PC-9 (cell line): ENCODE results near the gene LIMS1. TPM values are rescaled to one million over a fixed set of nuclear protein-coding genes. Genes with fewer than 3 reads are reported as not detected.
"Not testable (repeated sequence)": the region's sequence is repeated elsewhere in the genome, so short reads cannot be mapped to it uniquely, and the experiment has no call there.

Source experiments
- BruUV-seq: library from RNA; stranded (reverse); fragments of 400-500 nt; replicated peaks from 2 replicates; lab custom pipeline; 2021; lab: Mats Ljungman, UMichigan
- CTCF ChIA-PET: fragments of 300-600 bp; sonication (Branson Sonifier 250); formaldehyde crosslinking; loops from one replicate; lab custom pipeline; 2022; ENCODE audit warnings: antibody characterized with exemption; lab: Charles Lee
- POLR2A ChIA-PET: fragments of 300-600 bp; sonication (Branson Sonifier 250); formaldehyde crosslinking; loops from one replicate; lab custom pipeline; 2022; ENCODE audit warnings: antibody characterized with exemption; ENCODE audit not compliant: unreplicated experiment; lab: Charles Lee
- DNase-seq, 2 experiments: peaks; one replicate each; pipeline versions ENCODE4 v3.0.0 to v3.0.0-alpha.2; 2015 to 2022; ENCODE audit warnings: mixed read lengths in 1 of 2
- H2AFZ ChIP-seq: fragments of 200-600 bp; sonication (generic); 2 replicates; pipeline ENCODE4 v1.8.1; 2017; ENCODE audit warnings: antibody characterized with exemption
- H3F3A ChIP-seq: fragments of 200-600 bp; sonication (generic); 2 replicates; pipeline ENCODE4 v1.8.1; 2017; ENCODE audit warnings: antibody characterized with exemption, mild to moderate bottlenecking, low read depth; ENCODE audit not compliant: insufficient read depth
- H3K27ac ChIP-seq: fragments of 200-600 bp; sonication (generic); 2 replicates; pipeline ENCODE4 v1.6.1; 2016; ENCODE audit warnings: mixed run types
- H3K27me3 ChIP-seq: fragments of 200-600 bp; sonication (generic); 2 replicates; pipeline ENCODE4 v1.6.1; 2016; ENCODE audit warnings: low read depth, mixed run types; ENCODE audit not compliant: insufficient read depth
- H3K36me3 ChIP-seq: fragments of 200-600 bp; sonication (generic); 2 replicates; pipeline ENCODE4 v1.6.1; 2016; ENCODE audit warnings: low read depth, mixed run types
- H3K4me1 ChIP-seq: fragments of 200-600 bp; sonication (generic); replicated peaks from 2 replicates; pipeline ENCODE4 v1.6.1; 2016; ENCODE audit warnings: mixed run types; ENCODE audit not compliant: insufficient read depth
- H3K4me2 ChIP-seq: fragments of 200-600 bp; sonication (generic); 2 replicates; pipeline ENCODE4 v1.6.1; 2017; ENCODE audit warnings: mixed run types
- H3K4me3 ChIP-seq: fragments of 200-600 bp; sonication (generic); 2 replicates; pipeline ENCODE4 v1.6.1; 2016; ENCODE audit warnings: mixed run types
- H3K79me2 ChIP-seq: fragments of 200-600 bp; sonication (generic); 2 replicates; pipeline ENCODE4 v1.6.1; 2017; ENCODE audit warnings: low read depth, mixed run types
- H3K9me2 ChIP-seq: fragments of 200-600 bp; sonication (generic); 2 replicates; pipeline ENCODE4 v1.8.1; 2017; ENCODE audit warnings: mild to moderate bottlenecking; ENCODE audit not compliant: insufficient read depth
- H3K9me3 ChIP-seq: fragments of 200-600 bp; sonication (generic); 2 replicates; pipeline ENCODE4 v1.8.1; 2016; ENCODE audit warnings: low read depth; ENCODE audit not compliant: insufficient read depth
- H4K20me1 ChIP-seq: fragments of 200-600 bp; sonication (generic); 2 replicates; pipeline ENCODE4 v1.8.1; 2017; ENCODE audit not compliant: insufficient read depth
- EZH2 ChIP-seq: fragments of 200-600 bp; sonication (generic); IDR thresholded peaks from 2 replicates; pipeline ENCODE4 v1.8.0; 2017; ENCODE audit warnings: antibody characterized with exemption, low read depth
- intact Hi-C: fragments of 100-400 bp; cut with micrococcal nuclease; formaldehyde crosslinking; loops from one replicate; pipeline ENCODE4 v1.10.0; 2022; ENCODE audit not compliant: unreplicated experiment
- total RNA-seq: library from RNA; stranded (reverse); gene quantifications from 2 replicates; pipeline ENCODE4 v1.2.3, GENCODE V29; 2021
- TF ChIP-seq, protein P1 (sequence below): fragments of 200-600 bp; sonication (generic); conservative IDR thresholded peaks from 2 replicates; pipeline ENCODE4 v1.6.1; 2017; ENCODE audit warnings: mixed run types, antibody characterized with exemption, mild to moderate bottlenecking, moderate library complexity

Gene LIMS1
- total RNA-seq, 1 experiment from 2014 or later = 61.6 TPM

DNA sequence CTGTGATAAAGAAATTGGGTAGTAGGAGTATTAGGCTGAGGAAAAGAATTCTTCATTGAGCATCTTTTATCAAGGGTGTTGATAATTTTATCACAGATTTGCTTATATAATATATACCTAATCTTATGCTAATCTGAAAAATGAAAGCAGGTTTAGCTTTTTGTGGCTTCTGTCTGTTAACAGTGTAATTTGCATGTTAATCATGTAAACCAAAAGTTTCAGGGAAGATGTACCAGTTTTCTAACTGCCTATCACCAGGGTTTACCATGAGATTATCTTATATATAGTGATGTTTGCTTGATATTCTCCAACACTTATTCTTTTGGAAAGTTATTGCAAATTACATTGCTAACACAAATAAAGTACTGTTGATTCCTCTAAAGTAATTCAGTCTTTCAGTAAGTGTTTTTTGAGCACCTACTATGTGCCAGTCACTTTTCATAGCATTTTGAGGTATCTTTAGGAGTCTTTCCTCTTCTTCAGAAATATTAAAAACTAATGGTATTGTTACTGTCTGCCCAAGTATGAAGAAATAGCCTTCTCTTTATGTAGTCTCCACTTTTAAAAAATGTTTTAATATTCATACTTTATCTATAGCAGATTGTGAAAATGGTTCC, 43.7 kb upstream of the LIMS1 start:
- Histone ChIP-seq H3K9me2 (no peaks in the 10 kb centered on the region), H2AFZ (no peak overlapping the region), H3K79me2 (no peaks in the 10 kb centered on the region), H3K27me3 (no peaks in the 10 kb centered on the region), H3K4me3 (no peak overlapping the region), H3K9me3 (no peaks in the 10 kb centered on the region), H4K20me1 (no peaks in the 10 kb centered on the region; the same call in 1 of the 2 replicates), H3K36me3 (peaks cover 40% of the 10 kb centered on the region), H3F3A (peaks cover 5% of the 10 kb centered on the region; the same call in 1 of the 2 replicates), H3K4me1 (no peaks in the 10 kb centered on the region), H3K27ac (no peak overlapping the region), H3K4me2 (no peak overlapping the region)
- ChIA-PET POLR2A (no interaction called here), CTCF (no interaction called here)
- TF ChIP-seq, protein P1, sequence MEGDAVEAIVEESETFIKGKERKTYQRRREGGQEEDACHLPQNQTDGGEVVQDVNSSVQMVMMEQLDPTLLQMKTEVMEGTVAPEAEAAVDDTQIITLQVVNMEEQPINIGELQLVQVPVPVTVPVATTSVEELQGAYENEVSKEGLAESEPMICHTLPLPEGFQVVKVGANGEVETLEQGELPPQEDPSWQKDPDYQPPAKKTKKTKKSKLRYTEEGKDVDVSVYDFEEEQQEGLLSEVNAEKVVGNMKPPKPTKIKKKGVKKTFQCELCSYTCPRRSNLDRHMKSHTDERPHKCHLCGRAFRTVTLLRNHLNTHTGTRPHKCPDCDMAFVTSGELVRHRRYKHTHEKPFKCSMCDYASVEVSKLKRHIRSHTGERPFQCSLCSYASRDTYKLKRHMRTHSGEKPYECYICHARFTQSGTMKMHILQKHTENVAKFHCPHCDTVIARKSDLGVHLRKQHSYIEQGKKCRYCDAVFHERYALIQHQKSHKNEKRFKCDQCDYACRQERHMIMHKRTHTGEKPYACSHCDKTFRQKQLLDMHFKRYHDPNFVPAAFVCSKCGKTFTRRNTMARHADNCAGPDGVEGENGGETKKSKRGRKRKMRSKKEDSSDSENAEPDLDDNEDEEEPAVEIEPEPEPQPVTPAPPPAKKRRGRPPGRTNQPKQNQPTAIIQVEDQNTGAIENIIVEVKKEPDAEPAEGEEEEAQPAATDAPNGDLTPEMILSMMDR = no peak
- TF ChIP-seq EZH2 = no peak
- BruUV-seq = no TSS peak
- intact Hi-C loops = no loop called here
- no peak for DNase-seq

DNA sequence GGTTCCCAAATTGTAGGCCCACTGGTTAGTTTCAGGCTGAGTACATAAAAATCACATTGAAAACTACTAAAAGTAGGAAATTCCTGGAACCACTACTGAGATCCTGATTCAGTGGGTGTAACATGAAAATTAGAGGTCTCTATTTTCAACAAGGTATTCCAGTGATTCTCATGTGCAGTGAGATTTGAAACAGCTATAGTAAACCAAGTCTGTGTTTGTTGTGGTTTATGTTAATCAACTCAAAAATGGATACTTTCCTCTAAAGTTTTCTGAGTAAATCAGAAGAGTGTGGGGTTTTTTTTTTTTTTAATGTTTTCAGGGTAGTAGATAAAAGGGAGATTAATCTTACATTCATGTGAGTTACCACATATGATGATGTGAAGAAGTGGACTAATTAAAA, 42.4 kb upstream of the LIMS1 start:
- H3K4me2 ChIP-seq = no peak overlapping the region
- intact Hi-C loops = no loop called here

DNA sequence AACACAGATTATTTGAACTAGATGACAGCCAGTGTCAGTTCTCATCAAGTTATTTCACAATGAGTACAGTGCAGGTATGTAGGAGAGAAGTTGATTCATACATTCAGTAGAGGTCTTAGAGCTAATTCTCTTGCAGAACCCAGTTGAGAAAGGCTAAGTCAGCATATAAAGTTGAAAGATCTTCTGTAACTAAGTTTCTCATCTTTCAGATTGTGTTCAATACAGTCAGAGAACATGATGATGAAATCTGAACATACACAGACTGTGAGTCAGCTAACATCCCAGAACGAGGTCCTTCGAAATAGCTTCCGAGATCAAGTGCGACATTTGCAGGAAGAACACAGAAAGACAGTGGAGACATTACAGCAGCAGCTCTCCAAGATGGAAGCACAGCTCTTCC, 41.9 kb upstream of the LIMS1 start:
- H3K4me2 ChIP-seq = no peak overlapping the region
- intact Hi-C loops = no loop called here
- no peak overlapping the region for H2AFZ ChIP-seq
- H3K27ac ChIP-seq = no peak overlapping the region
- no peak for DNase-seq
- H3K79me2 ChIP-seq = no peaks in the 10 kb centered on the region
- TF ChIP-seq EZH2 = no peak
- TF ChIP-seq, protein P1 = no peak
- no peaks in the 10 kb centered on the region for H3K9me2 ChIP-seq
- peaks cover 4% of the 10 kb centered on the region; the same call in 1 of the 2 replicates for H3F3A ChIP-seq
- BruUV-seq = no TSS peak
- no peaks in the 10 kb centered on the region for H4K20me1 ChIP-seq
- no peaks in the 10 kb centered on the region for H3K4me1 ChIP-seq
- POLR2A ChIA-PET = no interaction called here
- no peaks in the 10 kb centered on the region for H3K9me3 ChIP-seq
- no peak overlapping the region for H3K4me3 ChIP-seq
- CTCF ChIA-PET = no interaction called here
- no peaks in the 10 kb centered on the region for H3K27me3 ChIP-seq
- H3K36me3 ChIP-seq = peaks cover 30% of the 10 kb centered on the region; the same call in 1 of the 2 replicates

More for the DNA sequence above, 42.4 kb upstream of the LIMS1 start:
- DNase-seq = no peak
- TF ChIP-seq, protein P1 = no peak
- TF ChIP-seq EZH2 = no peak
- Histone ChIP-seq H3K4me1 (no peaks in the 10 kb centered on the region), H3K79me2 (no peaks in the 10 kb centered on the region), H2AFZ (no peak overlapping the region), H3K27ac (no peak overlapping the region), H3K9me2 (no peaks in the 10 kb centered on the region), H3K4me3 (no peak overlapping the region), H4K20me1 (no peaks in the 10 kb centered on the region), H3F3A (peaks cover 4% of the 10 kb centered on the region; the same call in 1 of the 2 replicates), H3K36me3 (peaks cover 33% of the 10 kb centered on the region; the same call in 1 of the 2 replicates), H3K9me3 (no peaks in the 10 kb centered on the region), H3K27me3 (no peaks in the 10 kb centered on the region)
- POLR2A ChIA-PET = no interaction called here
- CTCF ChIA-PET = interaction anchor here (0.6 kb wide), 1 partner anchor 273 kb away, joined by 5 read pairs; no protein-coding TSS in a partner anchor
- no TSS peak for BruUV-seq

DNA sequence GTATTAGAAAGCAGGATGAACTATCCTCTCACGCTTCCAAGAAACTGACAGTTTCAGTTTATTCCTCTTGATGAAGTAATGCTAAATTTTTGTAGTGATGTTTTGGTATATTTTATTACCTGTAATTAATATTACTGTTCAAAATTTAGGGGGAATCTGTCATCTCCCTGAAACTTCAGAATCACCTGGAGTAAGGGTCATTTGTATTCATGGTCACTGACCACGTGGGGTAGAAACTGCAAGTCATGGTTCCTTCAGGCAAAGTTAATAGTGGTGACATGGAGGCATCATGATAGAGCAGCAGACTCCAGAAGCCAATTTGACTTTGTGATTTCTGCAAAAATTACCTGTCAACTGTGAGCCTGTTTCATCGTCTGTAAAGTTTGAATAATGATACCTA, 38.1 kb upstream of the LIMS1 start:
- H3K9me3 ChIP-seq, DNase-seq, H3F3A ChIP-seq, intact Hi-C loops, CTCF ChIA-PET, H3K4me2 ChIP-seq, H2AFZ ChIP-seq, H3K9me2 ChIP-seq, POLR2A ChIA-PET, H3K36me3 ChIP-seq, H4K20me1 ChIP-seq, H3K4me3 ChIP-seq, H3K27me3 ChIP-seq, H3K79me2 ChIP-seq, BruUV-seq, H3K4me1 ChIP-seq, H3K27ac ChIP-seq: not testable (repeated sequence)

DNA sequence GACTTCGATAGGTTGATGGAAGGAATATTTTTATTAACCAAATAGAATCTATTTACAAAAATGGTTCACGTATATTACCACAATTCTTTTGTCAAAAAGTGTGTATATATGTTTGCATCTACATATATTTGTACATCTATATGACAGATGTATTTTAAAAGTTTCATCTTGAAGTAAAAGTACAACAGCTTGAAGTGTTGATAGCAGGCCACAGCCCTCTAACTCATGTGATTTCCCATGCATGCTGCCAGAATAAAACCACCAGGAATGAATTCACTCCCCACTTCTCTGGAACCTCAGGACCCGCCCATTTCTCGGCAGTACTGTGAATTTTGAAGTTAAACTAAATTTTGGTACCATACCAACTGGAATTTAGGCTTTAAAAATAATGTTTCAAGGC, 26.6 kb upstream of the LIMS1 start:
- H3K79me2 ChIP-seq, H3K27ac ChIP-seq, H3K4me1 ChIP-seq, H2AFZ ChIP-seq, H4K20me1 ChIP-seq, H3K4me2 ChIP-seq, H3K27me3 ChIP-seq, H3K4me3 ChIP-seq, H3K36me3 ChIP-seq, H3F3A ChIP-seq, POLR2A ChIA-PET, H3K9me3 ChIP-seq, intact Hi-C loops, DNase-seq, CTCF ChIA-PET, H3K9me2 ChIP-seq, BruUV-seq: not testable (repeated sequence)
